GM19397 (cell line): ENCODE results near the gene SCFD1.
"Not testable (repeated sequence)": the region's sequence is repeated elsewhere in the genome, so short reads cannot be mapped to it uniquely, and the experiment has no call there.

Experiments
- ATAC-seq: cut with Tn5 transposase; IDR thresholded peaks from one replicate; pipeline ENCODE4 v1.9.1; 2021; ENCODE audit warnings: mild to moderate bottlenecking, moderate library complexity; ENCODE audit not compliant: unreplicated experiment

Gene SCFD1

DNA sequence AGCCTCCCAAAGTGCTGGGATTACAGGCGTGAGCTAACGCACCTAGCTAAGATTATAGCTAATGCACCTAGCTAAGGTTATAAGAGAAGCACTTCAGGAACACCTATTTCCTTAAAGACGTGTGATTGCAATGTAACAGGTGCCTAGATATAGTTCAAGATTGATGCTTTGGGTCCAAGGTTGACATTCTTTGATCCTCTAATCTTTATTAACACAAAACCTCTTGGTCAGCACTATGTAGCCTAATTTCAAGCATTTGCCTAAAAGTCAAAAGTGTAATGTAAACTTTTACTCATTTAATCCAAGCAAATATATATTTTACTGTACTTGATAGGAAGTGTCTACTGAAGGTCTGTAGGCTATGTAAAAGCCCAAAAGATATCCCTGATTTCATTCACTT is 36.5 kb downstream of the SCFD1 start:
- no peak for ATAC-seq

GRCh38 chr14:30669594-30669993 is 47.5 kb downstream of the SCFD1 start:
- ATAC-seq = no peak

GRCh38 chr14:30673071-30673470 is 51.0 kb downstream of the SCFD1 start:
- no peak for ATAC-seq

DNA sequence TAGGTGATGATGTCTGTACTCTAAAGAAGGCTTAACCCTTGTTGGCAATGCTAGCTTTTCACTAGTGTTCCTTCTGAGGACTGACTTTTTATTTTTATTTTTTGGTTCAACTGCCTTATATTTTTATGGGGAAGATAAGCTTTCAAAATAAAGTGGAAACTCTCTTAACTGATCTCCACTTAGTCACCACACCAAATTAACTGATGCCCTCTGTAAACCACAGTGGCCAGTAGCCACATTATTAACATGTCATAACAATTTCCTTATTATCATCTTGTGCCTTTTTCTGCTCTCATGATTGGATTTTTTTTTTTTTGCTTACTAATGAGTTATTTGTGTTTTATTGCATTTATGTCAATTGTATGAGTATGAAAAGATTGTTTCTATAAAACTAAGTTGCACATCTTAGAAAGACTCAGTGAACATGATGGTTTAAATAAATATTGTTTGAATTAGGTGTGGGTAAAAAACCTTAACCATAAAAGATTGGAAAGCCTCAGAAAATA is 56.9 kb downstream of the SCFD1 start:
- no peak for ATAC-seq

DNA sequence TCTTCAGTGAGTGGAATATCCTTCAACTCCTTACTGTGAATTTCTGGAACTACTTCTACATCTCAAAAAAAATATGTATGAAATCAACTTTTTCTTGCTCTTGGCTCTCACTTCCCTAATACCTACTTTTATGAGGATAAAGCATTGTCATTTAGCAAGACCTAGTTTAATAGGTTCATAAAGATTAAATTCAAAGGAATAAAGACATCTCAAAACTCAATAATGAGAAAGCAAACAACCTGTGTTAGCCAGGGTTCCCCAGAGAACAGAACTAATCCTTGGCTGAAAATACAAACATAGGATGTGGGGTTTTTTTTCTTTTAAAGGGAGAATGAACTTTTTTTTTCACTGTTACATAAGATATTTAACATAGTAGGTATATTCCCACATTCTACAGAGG is 57.9 kb downstream of the SCFD1 start:
- ATAC-seq = no peak

DNA sequence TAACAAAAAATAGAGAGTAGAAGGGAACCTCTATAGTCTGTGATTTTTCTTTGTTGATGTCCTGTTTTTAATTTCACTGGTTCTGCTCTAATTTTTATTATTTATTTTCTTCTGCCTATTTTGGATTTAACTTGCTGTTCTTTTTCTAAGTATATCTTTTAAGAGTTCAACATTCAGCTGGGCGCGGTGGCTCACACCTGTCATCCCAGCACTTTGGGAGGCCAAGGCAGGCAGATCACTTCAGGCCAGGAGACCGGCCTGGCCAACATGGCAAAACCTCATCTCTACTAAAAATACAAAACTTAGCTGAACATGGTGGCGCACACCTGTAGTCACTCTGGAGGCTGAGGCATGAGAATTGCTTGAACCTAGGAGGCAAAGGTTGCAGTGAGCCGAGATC is 58.7 kb downstream of the SCFD1 start:
- not testable (repeated sequence) for ATAC-seq

DNA sequence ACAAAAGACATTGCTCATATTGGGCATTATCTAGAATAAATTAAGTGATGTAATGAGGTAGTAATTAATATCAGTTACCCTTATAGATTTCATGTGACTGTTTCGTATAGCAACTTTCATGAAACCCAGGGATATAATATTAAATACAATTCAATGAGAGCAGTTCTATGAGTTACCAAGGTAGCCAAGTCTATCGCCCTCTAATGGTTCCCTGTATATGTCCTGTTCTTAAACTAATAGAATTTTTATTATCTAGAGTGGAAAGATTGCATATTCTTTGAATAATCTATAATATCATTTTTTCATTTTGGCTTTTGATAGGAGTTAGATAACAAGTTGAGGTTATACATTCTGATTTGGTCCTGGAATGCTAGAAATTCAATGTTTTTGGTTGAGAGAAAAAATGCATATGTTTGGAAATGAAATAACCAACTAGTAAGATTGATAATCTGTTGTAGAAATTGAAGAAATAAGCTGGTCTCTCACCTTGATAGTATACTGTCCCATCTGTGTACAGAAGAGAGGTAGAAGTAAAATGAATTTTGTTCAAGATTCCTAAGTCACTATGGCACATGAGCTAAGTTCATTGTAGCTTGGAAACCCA is 59.7 kb downstream of the SCFD1 start:
- ATAC-seq = no peak

- not testable (repeated sequence) for ATAC-seq
Measured at GRCh38 chr14:30690487-30691355, 68.6 kb downstream of the SCFD1 start.

GRCh38 chr14:30691751-30692398 is 69.8 kb downstream of the SCFD1 start:
- no peak for ATAC-seq

DNA sequence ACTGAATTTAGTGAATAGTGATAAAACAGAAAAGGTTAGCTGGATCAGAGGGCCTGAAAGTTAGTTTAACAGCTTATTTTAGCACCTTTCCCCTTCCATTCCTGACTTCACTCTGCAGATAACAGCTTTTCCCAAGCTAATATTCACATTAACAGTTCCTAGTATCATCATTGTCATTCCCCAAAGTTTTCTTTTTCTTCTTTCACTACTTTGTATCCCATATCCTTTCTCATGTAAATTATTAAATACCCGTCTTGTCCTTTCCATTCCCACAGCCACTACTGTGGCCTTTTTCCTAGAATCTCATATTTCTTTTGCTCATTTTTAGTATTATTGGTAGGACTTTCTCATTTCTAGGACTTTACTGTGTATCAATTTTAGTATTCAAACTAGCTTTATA is 70.5 kb downstream of the SCFD1 start:
- ATAC-seq = no peak

DNA sequence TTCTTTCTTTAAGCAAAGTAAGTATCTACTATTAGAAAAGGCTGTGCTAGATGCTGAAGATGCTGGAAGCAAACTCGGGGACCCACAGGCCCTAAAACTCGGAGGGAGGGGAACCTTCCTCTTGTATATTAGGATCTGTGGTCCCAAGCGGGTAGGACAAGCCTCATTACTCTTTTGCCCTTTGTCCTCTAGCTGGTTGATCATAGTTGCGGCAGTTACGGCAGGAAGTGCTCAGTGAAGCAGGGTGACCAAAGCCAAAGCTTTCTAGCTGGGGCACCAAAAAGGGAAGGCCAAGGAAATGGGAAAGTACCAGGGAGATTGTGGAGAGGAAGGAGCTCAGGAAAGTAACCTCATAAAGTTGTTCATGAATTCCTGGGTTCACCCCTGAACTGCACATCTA is 76.3 kb downstream of the SCFD1 start:
- no peak for ATAC-seq

DNA sequence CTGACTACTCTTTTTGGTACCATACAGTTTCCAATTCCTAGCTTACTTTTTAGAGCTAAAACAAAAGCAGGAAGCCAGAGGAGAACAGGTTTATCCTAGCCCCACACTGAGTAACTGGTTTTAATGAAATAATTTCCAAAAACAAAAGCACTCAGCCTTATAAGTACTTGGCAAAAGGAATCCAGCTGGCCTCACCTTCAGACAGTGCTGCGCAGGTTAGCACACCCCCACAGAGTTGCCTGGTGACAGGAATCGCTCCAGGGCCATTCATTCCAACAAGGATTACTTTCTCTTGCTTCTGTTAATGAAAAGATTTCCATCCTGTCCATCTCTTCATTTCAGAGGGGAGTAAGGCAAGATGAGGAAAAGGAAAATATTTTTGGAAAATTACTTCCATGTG is 84.6 kb downstream of the SCFD1 start:
- no peak for ATAC-seq

GRCh38 chr14:30708157-30708556 is 86.0 kb downstream of the SCFD1 start:
- ATAC-seq = no peak

- ATAC-seq = no peak
Measured at GRCh38 chr14:30709201-30709600, 87.1 kb downstream of the SCFD1 start.

DNA sequence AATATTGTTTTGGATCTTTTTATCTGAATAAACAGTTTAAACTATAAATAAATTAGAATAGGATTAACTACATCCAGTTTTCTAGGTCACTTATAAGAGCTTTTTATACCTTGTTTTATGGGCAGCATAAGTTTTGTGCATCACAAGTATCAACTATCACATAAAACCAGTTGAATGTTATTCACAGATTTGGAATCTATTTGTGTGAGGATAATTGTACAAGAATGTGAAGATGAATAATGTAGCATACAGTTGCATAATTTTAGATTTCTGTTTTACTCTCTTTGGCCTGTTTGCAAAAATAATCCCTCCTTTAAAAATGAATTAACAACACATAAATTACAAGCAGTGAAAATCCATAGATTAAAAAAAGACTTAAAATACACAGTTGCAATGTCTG is 88.8 kb downstream of the SCFD1 start:
- no peak for ATAC-seq

- ATAC-seq = no peak
Measured at GRCh38 chr14:30719137-30719536, 97.0 kb downstream of the SCFD1 start.

DNA sequence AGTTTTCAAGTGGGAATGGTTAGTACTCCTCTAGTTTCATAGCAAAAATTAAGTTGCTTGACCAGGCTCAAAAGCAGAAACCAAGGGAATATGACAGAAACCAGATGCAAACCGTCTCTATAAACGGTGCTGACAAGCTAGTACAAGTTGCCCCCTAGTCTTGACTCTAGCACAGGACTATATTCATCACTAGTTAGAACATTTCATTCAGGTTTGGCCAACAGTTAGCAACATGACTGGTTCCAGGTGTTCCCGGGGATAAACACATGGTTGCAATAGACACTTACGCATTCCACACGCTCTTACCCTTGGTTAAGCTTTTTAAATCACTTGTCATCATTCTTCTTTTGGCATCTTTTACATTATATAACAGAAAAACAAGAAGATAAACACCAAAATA is 103.6 kb downstream of the SCFD1 start:
- no peak for ATAC-seq

DNA sequence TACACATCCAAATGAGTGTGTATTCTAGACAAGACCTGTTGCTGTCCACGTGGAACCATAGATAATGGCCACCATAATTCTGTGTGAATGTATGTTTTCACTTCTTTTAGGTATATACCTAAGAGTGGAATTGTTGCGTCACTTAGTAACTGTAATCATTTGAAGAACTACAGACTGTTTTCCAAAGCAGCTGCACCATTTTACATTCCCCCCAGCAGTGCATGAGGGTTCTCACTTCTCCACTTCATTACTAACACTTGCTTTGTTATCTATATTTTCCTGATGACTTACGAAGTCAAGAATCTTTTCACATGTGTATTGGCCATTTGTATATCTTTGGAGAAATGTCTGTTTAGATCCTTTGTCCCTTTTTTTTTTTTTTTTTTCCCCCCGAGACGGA is 106.4 kb downstream of the SCFD1 start:
- no peak for ATAC-seq

- ATAC-seq = no peak
Measured at GRCh38 chr14:30737916-30738315, 115.8 kb downstream of the SCFD1 start.

DNA sequence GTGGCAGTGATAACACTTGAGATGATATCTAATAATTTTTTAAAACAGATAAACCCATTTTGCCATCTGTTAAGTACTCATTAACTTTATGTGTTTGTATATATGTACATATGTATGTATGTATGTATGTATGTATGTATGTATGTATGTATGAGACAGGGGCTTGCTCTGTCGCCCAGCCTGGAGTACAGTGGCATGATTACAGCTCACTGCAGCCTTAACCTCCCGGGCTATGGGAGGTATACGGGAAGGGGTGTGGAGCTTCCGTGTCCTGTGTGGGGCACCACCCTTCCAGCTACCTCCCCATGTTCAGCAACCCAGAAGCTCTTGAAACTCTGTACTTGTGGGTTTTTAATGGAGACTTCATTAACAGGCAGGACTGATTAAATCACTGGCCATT is 116.9 kb downstream of the SCFD1 start:
- ATAC-seq = no peak

GRCh38 chr14:30748343-30748742 is 126.2 kb downstream of the SCFD1 start:
- no peak for ATAC-seq
